Medulla oblongata (tissue), 1 donor: ENCODE results near the gene RCAN1.

Experiments
- DNase-seq: peaks from one replicate; pipeline ENCODE4 v3.0.0-alpha.2; 2015; ENCODE audit errors: extremely low spot score

The RCAN1 gene

DNA sequence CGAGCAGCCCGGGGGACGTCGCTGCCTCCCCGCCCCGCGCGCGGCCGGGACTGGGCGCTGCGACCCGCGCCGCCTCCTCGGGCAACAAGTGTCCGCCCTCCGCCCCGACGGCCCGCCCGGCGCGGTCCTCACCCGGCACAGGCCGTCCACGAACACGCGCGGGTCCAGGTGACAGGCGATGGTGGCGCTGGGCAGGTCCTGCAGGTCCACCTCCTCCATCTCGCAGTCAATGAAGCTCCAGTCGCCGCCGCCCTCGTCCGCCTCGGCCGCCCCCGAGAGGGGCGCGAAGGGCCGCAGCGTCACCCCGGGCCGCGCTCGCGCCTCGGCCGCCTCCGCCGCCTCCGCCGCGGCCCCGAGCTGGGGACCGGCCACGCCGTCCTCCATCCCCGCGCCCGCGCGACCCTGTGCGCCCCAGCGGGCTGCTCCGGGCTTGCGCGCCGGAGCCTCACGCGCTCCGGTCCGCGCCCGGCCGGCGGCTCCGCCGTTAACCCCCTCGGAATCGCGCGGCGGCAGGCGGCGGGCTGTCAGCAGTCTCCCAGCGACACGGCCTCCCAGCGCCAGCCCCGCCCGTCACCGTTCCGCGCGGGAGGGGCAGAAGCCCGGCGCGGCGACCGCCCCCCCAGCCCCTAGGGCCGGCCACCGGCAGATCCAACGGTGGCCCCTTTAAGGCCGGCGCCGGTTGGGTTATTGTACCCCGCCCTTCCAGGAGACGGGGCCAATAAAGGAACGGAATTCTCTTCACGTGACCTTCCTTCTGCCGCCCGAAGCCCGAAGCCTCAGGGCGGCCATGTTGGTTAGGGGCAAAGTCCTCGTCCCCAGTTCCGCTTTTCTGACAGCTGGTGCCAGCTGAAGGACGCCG lies at the start of gene RCAN1:
Gene RCAN1 (minus strand): TSS at position 486 of the 859 bp plus-strand sequence. CDS start 102 bp downstream, at position 384.
- peak; percentile 98 for DNase-seq

- DNase-seq, result no peak
Measured at GRCh38 chr21:34661848-34662247, 46.9 kb upstream of the RCAN1 start.

DNA sequence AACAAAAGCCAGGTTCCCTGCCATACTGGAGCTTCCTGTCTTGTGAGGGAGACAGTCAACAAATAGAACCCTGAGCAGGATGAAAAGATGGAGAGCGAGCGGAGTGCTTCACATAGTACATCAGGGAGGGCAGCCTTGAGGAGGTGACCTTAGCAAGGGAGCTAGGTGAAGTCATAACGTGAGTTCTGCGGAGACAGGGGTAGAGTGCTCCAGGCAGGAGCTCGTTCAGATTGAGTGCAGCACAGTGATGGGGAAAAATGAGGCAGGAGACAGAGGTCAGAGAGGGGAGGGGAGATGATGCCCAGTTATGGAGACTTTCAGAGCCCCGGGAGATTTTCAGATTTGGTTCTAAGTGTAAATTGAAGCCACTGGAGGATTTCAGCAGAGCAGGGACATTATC lies 38.6 kb upstream of the RCAN1 start:
- no peak for DNase-seq

- DNase-seq, result no peak
Measured at GRCh38 chr21:34651642-34652041, 36.7 kb upstream of the RCAN1 start.

DNA sequence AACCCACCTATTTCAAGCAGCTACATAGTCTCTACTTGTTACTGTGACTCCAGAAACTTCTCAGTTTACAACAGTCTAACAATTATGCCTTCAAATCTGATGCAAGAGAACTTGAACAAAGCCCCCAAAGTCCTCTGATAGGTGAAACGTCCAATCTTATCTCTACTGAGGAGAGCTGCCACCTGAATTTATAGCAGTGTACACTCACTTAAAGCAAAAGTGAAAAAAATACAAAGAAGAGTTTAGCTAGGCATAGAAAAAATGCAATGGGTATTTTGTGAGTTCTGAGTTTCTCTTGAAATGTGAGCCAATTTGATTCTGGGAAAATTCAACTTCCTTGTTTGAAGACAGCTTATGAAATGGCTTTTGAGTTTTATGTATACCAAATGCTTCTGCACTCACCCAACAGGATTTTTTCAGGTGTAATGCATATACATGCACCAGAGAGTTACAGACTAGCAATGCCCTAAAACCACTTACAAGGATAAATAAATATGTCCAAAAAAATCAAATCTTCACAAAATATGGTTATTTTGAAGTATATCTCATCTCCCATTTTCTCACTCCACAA lies 36.0 kb upstream of the RCAN1 start:
- no peak for DNase-seq

DNA sequence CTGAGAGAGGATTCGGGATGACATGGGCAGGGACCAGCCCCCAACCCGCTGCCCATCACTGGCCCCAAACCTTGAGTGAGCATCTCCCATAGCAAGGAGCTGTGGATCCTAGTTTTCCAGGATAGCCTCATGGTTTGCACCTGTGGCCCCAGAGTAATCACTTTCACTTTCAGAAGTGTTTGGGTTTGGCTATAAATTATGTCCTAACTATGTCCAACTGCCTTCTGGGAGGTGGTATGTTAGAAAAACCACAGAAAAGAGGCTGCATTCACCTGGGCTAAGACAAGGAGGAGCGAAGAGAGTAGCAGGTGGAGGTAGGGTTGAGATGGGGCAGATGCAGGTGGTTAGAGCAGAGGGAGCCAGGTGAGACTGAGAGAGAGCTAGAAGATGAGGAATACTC lies 34.5 kb upstream of the RCAN1 start:
- no peak for DNase-seq

- DNase-seq, result no peak
Measured at GRCh38 chr21:34648739-34649297, 33.9 kb upstream of the RCAN1 start.

- DNase-seq, result no peak
Measured at GRCh38 chr21:34647555-34647954, 32.6 kb upstream of the RCAN1 start.

DNA sequence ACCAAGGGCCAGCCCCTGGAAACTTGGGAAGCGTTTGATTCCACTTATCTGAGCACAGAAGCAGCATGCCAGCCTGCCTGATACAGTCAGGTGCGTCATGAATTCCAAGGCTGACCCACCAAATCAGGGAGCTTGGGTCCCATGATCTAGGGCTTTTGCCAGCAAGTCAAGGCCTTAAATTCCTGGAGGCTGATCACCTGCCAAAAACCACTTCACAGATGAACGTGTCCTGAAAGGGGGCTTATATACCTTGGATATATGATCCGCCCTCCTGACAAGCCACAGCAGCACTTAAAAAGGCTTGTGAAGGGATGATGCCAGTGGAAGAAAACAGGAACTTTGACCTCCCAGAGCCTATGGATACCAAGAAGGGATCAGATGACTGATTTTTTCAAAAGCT lies 29.9 kb upstream of the RCAN1 start:
- DNase-seq, result no peak

- DNase-seq, result no peak
Measured at GRCh38 chr21:34642211-34643075, 27.5 kb upstream of the RCAN1 start.

DNA sequence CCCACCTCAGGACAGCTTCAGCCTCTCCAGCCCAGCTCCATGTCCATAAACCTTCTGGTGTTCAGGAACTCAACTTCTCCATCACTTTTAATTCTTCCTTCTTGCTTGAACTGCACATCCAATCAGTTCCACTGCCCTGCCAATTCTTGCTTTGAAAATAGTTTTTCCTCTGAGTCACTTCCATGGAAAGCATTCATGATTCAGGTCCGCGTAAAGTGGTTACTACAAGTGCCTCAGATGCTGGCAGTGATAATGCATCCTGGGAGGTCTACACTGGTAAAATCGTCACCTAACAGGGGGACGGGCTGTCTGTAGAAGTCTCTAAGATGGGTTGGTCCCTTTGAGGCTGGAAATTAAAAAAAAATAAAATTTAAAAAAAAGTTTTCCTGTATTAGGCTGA lies 25.9 kb upstream of the RCAN1 start:
- no peak for DNase-seq

GRCh38 chr21:34639882-34640788 lies 25.2 kb upstream of the RCAN1 start:
- DNase-seq, result no peak

- no peak for DNase-seq
Measured at GRCh38 chr21:34639250-34639649, 24.3 kb upstream of the RCAN1 start.

DNA sequence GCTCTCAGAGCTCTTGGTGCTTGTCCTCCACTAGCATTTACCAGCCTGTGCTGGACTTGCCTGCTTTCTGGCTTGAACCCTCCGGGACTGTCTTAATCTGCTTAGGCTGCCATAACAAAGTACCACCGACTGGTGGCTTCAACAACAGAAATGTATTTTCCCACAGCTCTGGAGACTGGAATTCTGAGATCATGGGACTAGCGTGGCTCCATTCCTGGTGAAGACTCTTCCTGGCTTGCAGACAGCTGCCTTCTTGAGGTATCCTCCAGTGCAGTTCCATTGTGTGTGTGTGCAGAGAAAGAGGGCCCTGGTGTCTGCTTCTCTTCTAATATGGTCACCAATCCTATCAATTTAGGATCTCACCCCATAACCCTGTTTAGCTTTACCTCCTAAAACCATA lies 22.0 kb upstream of the RCAN1 start:
- no peak for DNase-seq

- no peak for DNase-seq
Measured at GRCh38 chr21:34635307-34635706, 20.4 kb upstream of the RCAN1 start.

- no peak for DNase-seq
Measured at GRCh38 chr21:34632498-34632897, 17.6 kb upstream of the RCAN1 start.

DNA sequence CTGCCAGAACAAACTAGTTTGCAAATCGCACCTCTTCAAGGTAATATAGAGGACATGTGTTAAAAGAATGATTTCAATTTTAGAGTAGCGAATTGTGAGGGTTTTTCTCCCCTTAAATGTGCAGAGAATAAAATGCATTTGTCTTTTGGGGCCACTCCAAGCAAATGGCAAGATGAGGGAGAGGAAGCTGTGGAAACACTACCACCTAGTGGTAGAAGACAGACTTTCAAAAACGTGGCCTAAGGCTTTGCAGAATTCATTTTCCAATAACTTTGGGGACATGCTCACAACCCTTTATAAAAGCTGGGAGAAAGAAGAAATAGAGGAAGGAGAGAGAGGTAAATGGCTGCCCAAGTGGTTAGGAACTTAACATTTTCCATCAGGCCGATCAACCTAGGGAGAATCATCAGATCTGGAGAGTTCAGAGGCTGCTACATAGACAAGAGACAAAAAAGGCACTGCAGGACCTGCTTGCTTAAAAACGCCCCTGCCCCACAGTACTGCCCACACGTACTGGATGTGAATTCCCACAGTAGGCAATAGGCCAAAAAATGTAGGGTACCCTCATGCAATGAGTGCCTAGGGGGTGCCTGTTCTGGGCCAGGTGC lies 15.7 kb upstream of the RCAN1 start:
- DNase-seq, result peak; percentile 88

- no peak for DNase-seq
Measured at GRCh38 chr21:34626131-34626530, 11.2 kb upstream of the RCAN1 start.

DNA sequence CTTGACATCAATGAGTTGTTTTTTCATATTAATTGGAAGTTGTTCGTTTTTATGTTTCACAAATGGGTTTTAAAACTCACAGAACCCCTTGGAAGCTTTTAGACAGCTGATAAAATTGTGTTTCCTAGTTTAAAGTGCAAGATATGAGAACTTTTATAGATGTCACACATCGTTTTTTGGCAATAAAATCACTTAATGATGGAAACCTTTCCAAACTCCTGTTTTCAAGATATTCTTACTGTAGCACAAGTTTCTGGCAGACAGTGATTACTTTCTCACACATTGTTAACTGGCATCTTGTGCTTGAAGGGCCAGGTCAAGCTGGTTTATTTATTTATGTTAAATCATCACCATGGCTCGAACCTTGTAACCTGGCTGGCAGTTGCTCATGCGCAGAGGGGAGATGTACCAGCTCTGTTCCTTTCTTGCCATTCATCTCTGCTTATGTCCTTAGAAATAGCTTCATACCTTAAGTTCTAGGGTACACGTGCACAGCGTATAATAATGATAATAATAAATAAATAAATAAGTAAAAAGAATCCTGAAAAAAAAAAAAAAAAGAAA lies 10.2 kb upstream of the RCAN1 start:
- no peak for DNase-seq

DNA sequence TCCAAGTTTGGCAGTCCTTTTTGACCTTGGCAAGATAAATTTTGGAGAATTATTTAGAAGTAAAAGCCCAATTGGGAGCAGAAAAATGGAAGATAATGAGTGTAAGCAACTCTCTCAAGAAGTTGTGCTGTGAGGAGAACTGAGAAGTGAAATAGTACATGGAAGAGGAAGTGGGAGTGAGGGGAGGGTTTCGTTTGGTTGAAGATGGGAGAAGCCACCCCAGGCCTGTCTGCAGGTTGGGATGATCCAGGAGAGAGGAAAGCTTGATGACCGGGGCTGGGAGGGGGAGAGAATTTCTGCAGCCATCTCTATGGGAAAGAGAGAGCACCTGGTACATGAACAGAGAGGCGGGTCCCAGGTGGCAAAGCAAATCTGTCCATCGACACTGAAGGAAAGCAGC lies 8.6 kb upstream of the RCAN1 start:
- no peak for DNase-seq
